ENCODE results near the gene CDK2.

The CDK2 gene

GRCh38 chr12:56017181-56017580 lies 50.6 kb downstream of the CDK2 start:
- no peak for DNase-seq

GRCh38 chr12:56018356-56018755 lies 51.7 kb downstream of the CDK2 start:
- DNase-seq: no peak

GRCh38 chr12:56020423-56021184 lies 54.0 kb downstream of the CDK2 start, which contains the start of gene IKZF4:
TSS of gene IKZF4 (plus strand) at chr12:56021043. CDS start at chr12:56021494, 451 bp downstream.
- no peak for DNase-seq

GRCh38 chr12:56021889-56022497 lies 55.4 kb downstream of the CDK2 start:
- DNase-seq: no peak
